Dedifferentiated amniotic fluid mesenchymal stem cell (primary cell): ENCODE measurements around the gene PFKP.
"Not testable (repeated sequence)": the region's sequence is repeated elsewhere in the genome, so short reads cannot be mapped to it uniquely, and the experiment has no call there.

Experiments
- DNase-seq: peaks from one replicate; pipeline ENCODE4 v3.0.0-alpha.2; 2016; ENCODE audit errors: extremely low spot score

PFKP gene

DNA sequence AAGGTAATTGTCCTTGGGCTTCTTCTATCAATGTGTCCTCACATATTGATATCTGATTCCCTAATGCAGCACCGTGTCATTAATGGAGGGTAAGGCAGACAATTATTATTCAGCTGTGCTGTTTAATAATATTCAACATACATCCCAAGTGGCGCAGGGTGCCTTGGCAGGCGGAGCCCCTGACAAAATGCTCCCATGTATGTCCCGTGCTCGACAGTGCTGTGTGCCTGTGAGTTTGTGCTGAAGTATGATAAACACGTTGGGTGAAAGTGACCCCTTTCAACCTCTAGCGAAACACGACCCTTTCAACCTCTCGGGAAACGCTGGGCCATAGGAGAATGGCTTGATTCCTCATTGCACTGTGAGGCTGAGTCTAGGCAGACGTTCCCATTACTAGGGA lies 31.3 kb downstream of the PFKP start:
- no peak for DNase-seq

DNA sequence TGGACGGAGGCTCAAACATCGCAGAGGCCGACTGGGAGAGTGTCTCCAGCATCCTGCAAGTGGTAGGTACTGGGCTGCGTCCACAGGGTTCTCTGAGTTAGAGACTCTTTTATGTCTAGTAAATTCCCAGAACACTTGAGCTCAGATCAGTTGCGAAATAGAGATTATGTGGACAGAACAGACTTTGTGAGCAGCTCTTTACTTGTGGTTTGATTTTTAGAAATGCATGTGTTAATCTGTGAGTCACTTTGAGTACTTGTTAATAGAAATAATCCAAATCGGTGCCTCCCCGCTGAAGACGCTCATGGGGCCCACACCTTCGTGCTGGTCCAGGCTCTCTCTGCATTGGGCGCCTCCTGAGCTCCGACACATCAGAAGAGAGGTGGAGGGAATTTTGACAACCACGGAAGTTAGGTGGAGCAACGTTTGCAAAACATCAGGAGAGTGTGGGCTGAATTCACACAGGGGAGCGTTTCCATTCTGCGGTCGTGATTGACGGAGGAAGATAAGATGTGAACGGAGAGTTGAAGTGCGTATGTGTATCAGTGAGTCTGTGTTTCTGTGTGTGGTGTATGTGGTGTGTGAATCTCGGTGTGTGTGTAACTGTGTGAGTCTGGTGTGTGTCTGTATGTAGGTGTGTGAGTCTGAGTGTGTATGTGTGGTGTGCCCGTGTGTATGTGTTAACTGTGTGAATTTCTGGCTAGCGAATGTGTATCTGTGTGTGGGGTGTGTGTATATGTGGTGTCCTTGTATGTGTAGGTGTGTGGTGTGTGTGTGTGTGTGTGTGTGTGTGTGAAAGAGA lies 32.1 kb downstream of the PFKP start:
- DNase-seq = no peak

DNA sequence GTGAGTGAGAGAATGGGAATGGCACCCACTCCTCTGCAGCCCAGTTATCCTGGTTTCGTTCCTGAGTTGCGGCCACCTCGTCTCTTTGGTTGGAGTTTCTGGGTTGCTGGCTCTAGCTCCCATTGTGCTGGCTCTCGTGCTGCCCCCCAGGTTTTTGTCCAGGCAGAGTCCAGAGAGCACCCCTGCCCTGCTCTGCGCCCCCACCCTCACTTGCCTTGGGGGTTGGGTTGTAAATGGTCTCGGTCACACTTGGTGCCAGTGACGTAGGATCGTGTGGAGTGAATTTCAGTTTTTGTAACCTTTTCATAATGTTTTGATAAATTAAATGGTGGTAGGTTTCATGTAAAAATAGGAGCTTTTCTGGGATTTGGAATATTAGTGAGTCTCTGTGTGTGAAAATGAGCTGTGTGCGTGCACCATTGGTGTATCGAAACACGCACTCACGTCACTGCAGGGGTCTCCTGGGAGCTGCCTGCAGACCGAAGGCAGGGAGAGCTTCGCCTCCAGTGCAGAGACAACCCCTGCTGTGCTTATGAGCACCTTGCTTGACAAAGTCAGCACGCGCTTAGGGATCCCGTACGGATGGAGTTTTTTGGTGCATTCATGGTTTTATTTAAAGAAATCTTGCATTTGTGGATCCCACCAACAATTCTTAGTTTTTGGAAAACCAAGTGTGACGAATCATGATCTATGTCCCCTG lies 32.9 kb downstream of the PFKP start:
- DNase-seq = no peak

DNA sequence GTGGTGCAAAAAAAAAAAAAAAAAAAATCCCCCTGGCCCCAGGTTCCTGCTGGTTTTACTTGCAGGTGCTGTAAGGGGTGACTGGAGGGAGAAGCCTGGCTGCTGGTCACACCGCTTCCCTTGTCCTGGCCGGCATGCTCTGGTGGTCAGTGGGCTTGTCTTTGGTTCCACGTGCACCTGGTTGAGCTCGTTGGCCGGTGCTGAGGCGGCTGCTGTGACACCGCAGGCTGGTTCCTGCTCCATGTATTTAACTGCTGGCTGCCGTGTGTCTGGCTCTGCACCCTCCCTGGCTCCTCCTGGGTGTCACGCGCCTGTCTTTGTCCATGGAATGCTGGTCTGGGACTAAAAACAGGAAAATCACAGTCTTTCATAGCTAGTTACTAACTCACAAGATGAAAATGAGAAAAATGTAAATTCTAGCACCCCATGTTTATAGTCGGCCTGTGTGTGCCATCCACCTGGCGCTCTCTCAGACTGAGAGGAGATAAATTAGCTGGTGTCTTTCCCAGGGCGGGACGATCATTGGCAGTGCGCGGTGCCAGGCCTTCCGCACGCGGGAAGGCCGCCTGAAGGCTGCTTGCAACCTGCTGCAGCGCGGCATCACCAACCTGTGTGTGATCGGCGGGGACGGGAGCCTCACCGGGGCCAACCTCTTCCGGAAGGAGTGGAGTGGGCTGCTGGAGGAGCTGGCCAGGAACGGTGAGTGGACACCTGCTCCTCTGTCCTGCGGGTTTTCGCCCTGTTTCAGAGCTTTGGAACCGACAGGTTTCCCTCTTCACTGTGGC lies 33.7 kb downstream of the PFKP start:
- no peak for DNase-seq

DNA sequence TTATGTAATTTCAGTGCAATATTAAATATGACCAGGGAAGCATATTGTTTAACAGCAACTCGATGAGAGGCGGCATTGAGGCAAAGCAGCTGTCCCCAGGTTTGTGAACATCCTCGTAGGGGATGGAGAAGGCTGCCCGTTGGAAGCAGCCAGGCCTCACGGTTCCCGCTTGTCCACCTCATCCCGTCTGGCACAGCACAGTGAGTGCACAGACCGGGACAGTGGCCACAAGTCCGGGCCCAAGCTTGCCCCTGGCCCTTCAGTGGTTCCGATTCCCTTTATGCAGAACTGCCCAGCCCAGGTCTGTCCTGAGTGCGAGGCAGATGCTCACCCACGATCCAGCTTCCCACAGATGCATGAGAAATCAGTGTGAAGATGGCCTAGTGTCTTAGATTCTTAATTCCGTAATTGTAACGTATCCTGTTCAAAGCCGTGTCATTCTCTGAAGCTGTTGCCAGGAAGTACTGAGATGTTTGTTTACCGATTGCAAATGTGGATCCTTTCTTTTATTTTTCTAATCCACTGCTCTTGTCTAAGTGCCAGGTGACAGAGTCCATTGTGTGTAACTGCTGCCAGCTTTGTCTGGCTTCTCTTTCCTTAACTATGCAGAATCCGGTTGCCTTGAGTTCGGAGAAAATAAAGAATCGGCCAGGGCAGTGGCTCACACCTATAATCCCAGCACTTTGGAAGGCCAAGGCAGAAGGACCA lies 35.5 kb downstream of the PFKP start:
- no peak for DNase-seq

DNA sequence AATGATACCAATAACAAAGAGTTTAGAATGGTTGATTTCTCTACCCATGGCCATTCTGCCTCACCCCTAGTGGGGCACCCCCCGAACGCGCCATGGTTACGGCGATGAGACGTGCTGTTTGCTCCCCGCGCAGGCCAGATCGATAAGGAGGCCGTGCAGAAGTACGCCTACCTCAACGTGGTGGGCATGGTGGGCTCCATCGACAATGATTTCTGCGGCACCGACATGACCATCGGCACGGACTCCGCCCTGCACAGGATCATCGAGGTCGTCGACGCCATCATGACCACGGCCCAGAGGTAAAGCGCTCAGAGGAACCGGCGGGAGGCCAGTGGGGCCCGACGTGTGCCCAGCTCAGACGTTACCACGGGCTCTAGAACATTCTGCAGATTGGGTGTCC lies 36.3 kb downstream of the PFKP start:
- no peak for DNase-seq

DNA sequence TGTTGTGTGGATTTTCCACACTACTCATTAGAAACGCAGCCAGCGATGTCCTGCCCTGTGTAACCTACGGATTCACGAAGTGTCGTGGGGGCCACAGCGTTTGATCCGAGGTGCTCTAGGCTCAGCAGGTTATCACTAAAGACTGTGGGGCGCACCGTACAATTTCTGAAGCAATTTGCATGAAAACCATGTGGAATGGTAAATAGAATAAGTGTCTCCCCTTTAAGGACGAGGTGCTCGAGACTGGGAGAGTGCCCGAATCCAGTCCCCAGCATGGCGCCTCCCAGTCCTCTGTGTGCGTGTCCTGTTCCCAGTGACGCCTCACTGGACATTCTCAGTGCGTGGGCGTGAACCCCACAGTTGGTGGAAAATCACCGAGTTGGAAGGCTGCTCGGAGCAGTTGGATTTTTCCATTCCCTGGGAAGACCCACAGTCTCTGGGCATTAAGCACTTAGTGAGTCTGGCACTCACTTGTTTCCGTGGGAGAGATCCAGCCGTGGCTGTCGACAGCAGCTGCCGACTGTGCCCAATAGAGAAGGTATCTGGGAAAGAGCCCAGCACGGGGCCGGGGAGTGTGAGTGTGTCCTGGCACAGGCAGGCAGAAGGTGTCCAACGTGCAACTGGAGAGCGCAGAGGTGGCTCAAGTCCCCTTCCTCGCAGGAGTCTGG lies 37.0 kb downstream of the PFKP start:
- no peak for DNase-seq

DNA sequence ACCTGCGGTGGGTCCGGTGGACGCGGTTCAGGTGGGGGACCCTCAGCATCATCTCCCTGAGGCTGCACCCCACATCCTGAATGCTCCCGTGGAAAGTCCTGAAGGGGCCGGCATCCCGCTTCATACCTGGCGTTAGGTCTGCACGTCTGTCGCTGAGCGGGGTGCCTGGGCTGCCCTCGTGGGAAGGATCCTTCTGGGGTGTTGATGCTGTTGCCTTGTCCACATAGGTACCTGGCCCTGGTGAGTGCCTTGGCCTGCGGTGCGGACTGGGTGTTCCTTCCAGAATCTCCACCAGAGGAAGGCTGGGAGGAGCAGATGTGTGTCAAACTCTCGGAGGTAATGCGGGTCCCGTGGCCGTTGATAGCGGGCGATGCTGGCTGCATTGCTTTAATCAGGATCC lies 37.8 kb downstream of the PFKP start:
- DNase-seq = no peak

DNA sequence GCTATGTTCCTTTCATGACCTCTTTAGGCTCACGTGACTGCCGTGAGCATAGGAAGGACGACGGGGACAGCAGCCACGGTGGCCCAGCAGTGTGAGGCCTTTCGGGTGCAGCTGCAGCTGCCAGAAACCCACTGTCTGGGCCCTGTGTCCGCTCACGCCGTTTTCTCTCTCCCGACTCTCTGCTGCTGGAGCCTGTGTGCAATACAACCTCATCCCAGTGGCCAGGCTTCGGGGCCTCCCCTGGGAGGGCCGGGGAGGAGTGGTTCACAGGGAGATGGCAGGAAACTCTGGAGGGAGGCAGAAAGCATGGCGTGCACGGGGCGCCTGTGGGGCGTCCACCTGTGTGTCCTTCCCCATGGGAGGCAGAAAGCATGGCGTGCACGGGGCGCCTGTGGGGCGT lies 38.6 kb downstream of the PFKP start:
- no peak for DNase-seq

DNA sequence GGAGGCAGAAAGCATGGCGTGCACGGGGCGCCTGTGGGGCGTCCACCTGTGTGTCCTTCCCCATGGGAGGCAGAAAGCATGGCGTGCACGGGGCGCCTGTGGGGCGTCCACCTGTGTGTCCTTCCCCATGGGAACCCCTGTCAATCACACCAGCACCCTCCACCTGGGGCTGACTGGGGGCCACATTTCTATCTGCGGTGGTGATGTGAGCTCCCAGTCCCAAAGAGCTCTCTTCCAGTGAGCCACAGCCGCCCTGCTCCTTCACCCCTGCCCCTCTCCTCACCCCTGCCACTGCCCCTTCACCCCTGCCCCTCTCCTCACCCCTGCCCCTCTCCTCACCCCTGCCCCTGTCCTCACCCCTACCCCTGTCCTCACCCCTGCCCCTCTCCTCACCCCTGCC lies 39.0 kb downstream of the PFKP start:
- DNase-seq = not testable (repeated sequence)

DNA sequence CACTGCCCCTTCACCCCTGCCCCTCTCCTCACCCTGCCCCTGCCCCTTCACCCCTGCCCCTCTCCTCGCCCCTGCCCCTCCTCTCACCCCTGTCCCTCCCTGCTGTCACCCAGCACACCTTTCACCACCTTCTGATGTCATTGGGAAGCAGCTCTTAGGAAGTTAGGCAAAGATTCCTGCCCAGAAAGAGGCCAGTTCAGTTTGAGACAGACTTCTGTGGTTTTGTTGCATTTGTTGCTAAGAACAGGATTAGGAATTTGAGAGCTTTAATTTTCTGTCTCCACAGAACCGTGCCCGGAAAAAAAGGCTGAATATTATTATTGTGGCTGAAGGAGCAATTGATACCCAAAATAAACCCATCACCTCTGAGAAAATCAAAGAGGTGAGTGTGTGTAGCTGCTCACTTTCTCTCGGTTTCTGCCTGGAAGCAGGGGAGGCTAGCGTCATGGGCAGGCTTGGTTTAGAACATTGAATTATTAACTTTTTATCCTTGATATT lies 39.6 kb downstream of the PFKP start:
- DNase-seq = no peak

DNA sequence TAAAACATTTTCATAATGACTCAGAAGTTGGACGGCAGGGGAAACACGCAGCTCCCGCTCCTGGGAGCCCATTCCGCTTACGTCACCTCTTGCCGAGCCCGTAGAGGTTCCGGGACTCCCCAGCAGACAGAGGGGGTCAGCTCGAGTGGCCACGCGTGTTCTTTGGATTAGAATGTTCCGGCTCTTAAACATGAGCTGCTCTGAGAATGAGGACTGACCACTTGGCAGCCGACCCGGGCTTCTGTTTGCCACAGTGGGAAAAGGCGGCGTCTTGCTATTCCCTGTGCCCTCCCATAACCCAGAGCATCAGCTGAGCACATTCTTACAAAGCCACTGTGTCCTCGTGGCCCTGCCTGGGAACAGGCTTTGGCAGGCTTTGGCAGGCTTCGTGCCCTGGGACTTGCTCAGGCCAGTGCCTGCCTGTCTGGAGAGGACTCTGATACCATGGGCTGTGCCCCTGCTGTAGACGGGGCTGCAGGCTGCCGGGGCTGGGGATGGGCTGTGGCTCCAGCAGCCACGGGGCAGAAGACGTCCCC lies 40.1 kb downstream of the PFKP start:
- no peak for DNase-seq

DNA sequence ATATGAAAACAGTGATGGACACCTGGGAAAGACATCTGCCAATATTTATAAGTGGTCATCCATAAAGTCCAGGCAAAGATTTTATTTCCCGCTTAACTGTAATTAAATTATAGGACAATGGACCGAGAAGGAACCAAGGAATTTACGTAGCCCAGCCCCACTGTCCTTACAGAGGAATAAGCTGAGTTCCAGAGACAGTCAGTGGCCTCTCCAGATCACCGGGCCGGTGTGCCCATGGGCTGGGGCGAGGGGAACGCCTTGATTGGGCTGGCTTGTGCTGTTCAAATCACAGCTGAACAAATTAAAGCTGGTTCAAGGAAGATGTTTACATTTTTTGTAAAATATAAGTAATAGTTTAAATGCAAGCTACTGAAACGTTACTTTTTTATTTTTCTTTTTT lies 40.7 kb downstream of the PFKP start:
- no peak for DNase-seq

DNA sequence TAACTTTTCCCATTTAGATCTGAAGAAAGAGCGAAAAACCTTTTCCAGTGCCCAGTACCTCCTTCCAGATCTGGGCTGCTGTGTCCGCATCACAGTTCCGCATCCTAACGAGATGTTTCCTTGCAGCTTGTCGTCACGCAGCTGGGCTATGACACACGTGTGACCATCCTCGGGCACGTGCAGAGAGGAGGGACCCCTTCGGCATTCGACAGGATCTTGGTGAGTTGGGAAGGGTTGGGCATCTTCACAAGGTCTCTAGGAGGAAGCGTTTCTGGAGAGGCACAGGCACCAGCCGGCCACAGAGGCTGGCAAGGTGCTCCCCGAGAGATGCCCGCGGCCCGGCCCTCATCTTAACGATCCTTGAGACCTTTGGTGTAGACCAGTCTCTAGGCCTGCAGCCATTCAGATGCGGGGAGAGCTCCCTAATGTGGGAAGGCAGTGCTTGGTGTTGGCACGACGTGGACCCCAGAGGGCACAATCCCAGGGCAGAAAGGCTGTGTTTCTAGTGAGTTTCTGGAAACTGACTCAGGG lies 41.3 kb downstream of the PFKP start:
- no peak for DNase-seq

DNA sequence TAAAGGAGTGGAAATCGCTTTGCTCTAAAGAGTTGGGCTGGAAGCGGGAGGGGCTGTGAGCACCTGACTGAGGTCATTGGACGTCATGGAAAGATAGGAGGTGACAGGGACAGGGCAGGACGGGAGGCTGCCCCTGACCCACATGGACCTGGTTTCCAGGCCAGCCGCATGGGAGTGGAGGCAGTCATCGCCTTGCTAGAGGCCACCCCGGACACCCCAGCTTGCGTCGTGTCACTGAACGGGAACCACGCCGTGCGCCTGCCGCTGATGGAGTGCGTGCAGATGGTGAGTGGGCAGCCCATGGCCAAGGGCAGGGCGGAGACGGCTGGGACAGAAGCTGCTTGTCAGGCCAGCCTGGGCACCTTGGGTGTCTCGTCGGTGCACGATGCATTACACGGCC lies 41.8 kb downstream of the PFKP start:
- DNase-seq = no peak

DNA sequence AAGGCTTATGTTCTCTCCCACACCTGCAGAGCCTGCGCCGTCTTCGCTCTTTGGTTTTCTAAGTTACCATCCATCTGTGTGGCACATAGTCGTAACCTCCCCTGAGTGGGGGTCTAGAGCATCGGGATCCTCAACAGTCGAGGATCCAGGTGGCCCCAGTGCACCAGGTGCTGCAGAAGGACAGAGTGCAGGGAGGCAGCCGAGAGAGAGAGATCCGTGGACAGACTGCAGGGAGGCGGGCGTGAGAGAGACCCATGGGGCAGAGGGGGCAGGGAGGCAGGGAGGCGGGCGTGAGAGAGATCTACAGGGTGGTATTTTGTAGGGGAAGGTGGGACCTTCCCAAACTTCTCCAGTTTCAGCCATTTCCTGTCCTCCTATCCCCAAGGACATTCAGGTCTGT lies 42.3 kb downstream of the PFKP start:
- DNase-seq = no peak

DNA sequence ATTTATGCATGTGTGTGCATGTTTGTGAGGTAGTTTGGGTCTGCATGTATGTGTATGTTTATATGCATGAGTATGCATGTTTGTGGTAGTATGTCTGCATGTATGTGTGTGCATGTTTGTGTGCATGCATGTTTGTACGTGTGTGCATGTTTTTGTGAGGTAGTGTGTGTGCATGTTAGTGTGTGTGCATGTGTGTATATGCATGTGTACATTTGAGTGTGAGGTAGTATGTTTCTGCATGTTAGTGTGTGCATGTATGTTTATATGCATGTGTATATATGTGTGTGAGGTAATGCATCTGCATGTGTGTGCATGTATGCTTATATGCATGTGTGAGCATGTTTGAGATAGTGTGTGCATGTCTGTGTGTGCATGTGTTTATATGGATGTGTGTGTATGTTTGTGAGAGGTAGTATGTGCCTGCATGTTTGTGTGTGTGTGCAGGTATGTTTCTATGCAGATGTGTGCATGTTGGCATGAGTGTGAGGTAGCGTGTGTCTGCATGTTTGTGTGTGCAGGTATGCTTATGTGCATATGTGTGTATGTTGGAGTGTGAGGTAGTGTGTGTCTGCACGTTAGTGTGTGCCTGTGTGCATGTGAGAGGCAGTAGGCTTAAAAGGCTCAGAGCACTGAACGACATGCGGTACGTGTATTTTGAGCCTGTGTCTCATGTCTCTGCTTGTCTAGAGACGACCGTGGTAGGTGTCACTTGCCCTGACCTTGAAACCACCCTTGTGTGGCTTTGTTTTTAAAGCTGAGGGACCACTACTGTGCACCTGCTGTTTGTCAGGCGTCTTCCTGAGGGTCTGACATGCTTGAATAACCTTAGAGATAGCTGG lies 43.7 kb downstream of the PFKP start:
- DNase-seq = no peak

DNA sequence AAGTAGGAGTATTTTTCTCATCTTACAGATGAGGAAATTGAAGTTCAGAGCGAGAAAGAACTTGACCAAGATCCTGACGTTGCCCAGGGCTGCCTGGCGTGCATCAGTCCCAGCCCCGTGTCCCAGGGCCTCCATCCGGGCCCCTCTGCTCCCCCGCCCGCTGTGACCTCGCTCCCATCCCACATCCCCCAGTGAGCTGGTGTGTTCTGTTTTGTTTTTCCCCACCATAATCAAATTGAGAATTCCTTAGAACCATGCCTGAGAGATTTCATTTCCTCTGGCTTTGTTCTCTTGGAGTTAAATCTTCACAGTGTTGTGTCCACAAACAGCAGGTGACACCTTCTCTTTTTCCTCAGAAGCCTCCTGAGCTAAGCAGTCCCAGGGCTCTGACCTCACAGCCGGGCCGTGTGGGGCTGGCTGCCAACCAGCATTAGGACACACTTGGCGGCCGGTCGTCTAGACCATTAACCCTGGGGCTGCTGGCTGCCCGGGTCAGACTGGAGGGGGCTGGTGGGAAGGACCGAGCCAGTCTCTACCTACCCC lies 44.3 kb downstream of the PFKP start:
- no peak for DNase-seq

DNA sequence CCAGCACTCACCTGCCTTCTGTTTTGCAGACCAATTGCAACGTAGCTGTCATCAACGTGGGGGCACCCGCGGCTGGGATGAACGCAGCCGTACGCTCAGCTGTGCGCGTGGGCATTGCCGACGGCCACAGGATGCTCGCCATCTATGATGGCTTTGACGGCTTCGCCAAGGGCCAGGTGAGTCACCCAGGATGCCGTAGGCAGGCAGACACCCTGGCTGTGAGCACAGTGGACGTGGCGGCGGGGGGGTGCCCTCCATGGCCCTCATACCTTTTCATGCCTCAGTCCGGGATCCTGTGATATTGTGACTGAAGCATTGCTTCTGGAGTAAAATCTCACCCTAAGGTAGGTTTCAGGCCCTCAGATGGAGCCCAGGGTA lies 46.0 kb downstream of the PFKP start:
- DNase-seq = no peak

DNA sequence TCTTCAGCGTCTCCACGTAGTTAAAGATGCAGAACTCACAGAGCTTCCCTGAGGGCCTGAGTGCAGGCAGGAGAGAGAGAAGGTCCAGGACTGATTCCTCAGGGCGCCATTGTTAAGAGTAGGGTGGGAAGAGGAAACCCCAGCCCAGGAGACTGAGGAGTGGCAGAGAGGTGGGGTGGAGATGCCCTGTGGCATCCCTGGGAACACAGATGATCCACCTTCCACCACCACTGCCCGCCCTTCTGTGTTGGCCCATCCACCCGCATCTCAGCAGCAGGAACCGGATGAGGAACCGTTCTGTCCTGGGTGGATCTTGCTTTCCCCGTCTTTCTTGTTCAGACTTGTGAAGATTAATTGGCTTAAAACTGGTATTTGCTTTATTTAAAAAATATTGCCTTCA lies 48.3 kb downstream of the PFKP start:
- DNase-seq = no peak
